HFF-Myc (cell line): ENCODE data around the gene CCDC78.
A peak's percentile ranks its signal among the peaks of the same experiment; 100 is the strongest.

Source experiments
- DNase-seq: peaks from one replicate; pipeline ENCODE4 v3.0.0-alpha.2; 2011; ENCODE audit warnings: low read depth; ENCODE audit errors: extremely low read depth
- H3K4me3 ChIP-seq: replicated peaks from 2 replicates; pipeline ENCODE4 v1.5.1; 2011; ENCODE audit warnings: low read depth, mild to moderate bottlenecking, control low read depth, low read length
- TF ChIP-seq, protein P1 (sequence below): IDR thresholded peaks from 2 replicates; pipeline ENCODE4 v1.5.1; 2012; ENCODE audit warnings: mild to moderate bottlenecking, low read depth, low read length, control low read depth; ENCODE audit errors: missing control alignments

Gene CCDC78

DNA sequence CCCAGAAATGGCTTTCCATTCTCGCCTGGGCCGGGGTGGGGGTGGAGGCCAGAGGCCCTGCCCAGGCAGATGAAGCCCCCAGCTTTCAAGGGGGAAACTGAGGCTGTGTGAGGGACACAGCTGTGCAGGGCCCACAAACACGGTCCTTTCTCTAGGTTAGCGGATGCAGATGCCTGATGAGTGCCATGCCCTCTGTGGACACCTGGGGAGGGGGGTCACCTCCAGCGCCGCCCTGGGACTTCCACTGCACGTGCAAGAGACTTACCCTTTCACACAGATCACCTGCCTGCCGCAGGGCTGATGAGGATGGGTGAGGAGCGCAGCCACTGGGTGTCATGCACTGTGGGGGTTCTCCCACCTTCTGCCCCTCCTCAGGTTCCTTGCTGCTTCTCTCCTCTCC lies 7.9 kb downstream of the CCDC78 start:
- H3K4me3 ChIP-seq: no peak overlapping the region
- no peak for DNase-seq
- TF ChIP-seq, protein P1, sequence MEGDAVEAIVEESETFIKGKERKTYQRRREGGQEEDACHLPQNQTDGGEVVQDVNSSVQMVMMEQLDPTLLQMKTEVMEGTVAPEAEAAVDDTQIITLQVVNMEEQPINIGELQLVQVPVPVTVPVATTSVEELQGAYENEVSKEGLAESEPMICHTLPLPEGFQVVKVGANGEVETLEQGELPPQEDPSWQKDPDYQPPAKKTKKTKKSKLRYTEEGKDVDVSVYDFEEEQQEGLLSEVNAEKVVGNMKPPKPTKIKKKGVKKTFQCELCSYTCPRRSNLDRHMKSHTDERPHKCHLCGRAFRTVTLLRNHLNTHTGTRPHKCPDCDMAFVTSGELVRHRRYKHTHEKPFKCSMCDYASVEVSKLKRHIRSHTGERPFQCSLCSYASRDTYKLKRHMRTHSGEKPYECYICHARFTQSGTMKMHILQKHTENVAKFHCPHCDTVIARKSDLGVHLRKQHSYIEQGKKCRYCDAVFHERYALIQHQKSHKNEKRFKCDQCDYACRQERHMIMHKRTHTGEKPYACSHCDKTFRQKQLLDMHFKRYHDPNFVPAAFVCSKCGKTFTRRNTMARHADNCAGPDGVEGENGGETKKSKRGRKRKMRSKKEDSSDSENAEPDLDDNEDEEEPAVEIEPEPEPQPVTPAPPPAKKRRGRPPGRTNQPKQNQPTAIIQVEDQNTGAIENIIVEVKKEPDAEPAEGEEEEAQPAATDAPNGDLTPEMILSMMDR: no peak

GRCh38 chr16:717450-718245 lies 8.6 kb downstream of the CCDC78 start:
- no peak overlapping the region for H3K4me3 ChIP-seq
- DNase-seq: no peak
- TF ChIP-seq, protein P1: no peak

GRCh38 chr16:716768-717325 lies 9.4 kb downstream of the CCDC78 start:
- TF ChIP-seq, protein P1: no peak
- H3K4me3 ChIP-seq: peak overlapping the region; percentile 56
- no peak for DNase-seq

- DNase-seq: no peak
- TF ChIP-seq, protein P1: no peak
- peak overlapping the region; percentile 56 for H3K4me3 ChIP-seq
These were observed 10.1 kb downstream of the CCDC78 start for GRCh38 chr16:716200-716568.

- TF ChIP-seq, protein P1: no peak
- no peak for DNase-seq
- peak overlapping the region; percentile 56 for H3K4me3 ChIP-seq
These were observed 10.6 kb downstream of the CCDC78 start for GRCh38 chr16:715477-716199.

DNA sequence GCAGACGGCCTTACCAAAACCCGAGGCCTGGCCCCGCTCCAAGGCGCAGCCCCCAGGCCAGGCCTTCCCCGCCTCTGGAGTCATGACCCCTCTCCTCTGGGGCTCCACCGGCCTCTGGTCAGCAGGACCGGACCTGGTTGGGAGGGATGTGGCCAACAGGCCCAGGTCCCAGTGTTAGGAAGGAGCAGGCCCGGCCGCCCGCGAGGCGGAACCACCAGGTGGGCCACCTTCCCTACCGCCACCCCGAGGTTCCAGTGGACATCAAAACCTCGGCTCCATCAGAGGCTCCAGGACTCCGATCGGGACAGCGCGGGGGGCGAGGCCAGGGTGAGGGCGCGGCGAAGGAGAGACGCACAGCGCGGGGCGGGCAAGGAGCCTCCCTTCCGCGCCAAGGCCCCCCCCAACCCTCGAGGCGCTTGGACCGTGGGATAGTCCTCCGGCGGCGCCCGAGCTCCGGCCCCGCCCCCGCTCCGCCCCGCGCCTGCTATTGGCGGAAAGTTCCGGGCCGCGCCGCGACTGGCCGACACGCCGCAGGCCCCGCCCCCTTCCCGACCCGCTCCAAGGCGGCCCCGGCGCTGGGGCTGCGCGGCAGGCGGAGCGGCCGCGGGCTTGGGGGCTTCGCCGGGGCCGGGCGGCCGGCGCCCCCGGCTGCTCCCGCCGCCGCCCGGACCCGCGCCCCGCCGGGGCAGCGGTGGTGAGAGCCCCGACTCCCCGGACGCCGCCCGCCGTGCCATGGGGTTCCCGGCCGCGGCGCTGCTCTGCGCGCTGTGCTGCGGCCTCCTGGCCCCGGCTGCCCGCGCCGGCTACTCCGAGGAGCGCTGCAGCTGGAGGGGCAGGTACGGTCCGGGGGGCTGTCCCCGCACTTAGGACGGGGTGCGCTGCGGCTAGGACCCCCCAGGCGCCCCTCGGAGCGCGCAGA lies 11.4 kb downstream of the CCDC78 start, which contains the start of gene METRN:
METRN (plus strand) TSS at position 561 of the 919 bp plus-strand sequence; CDS start at position 733, 172 bp downstream.
- TF ChIP-seq, protein P1: no peak
- H3K4me3 ChIP-seq: peak within 1 kb of the TSS; percentile 56
- no peak for DNase-seq
